Neuronal stem cell (in vitro differentiated cells): ENCODE data around the gene BMP2K.

Experiments
- DNase-seq: peaks from one replicate; pipeline ENCODE4 v3.0.0-alpha.2; 2013; ENCODE audit warnings: low spot score
- H2AFZ ChIP-seq: one replicate; pipeline ENCODE4 v1.6.1; 2013; ENCODE audit warnings: mild to moderate bottlenecking, low read length, inconsistent platforms
- H2AK5ac ChIP-seq: 2 replicates; pipeline ENCODE4 v1.6.1; 2013; ENCODE audit warnings: low read depth, mild to moderate bottlenecking, inconsistent platforms, low read length, moderate library complexity, mixed read lengths
- H2BK120ac ChIP-seq: 2 replicates; pipeline ENCODE4 v1.6.1; 2013; ENCODE audit warnings: low read depth, mild to moderate bottlenecking, inconsistent platforms, low read length, moderate library complexity, mixed read lengths
- H2BK12ac ChIP-seq: one replicate; pipeline ENCODE4 v1.6.1; 2013; ENCODE audit warnings: low read length, inconsistent platforms
- H2BK15ac ChIP-seq: 2 replicates; pipeline ENCODE4 v1.6.1; 2013; ENCODE audit warnings: mild to moderate bottlenecking, low read length, inconsistent platforms, mixed read lengths
- H2BK5ac ChIP-seq: one replicate; pipeline ENCODE4 v1.6.1; 2013; ENCODE audit warnings: inconsistent platforms, mild to moderate bottlenecking, low read length, moderate library complexity
- H3K14ac ChIP-seq: one replicate; pipeline ENCODE4 v1.6.1; 2013; ENCODE audit warnings: low read length, inconsistent platforms
- H3K18ac ChIP-seq: 2 replicates; pipeline ENCODE4 v1.6.1; 2013; ENCODE audit warnings: low read length, inconsistent platforms
- H3K23ac ChIP-seq: 2 replicates; pipeline ENCODE4 v1.6.1; 2013; ENCODE audit warnings: low read depth, mild to moderate bottlenecking, mixed read lengths, low read length, inconsistent platforms; ENCODE audit not compliant: poor library complexity
- H3K27ac ChIP-seq: replicated peaks from 3 replicates; pipeline ENCODE4 v1.5.1; 2013; ENCODE audit warnings: low read length, inconsistent platforms
- H3K27me3 ChIP-seq, 3 experiments: 2 replicates each; pipeline ENCODE4 v1.6.1; 2013; ENCODE audit warnings: low read length in 3 of 3, mild to moderate bottlenecking in 2 of 3, inconsistent platforms in 1 of 3, low read depth in 1 of 3, mixed read lengths in 1 of 3, moderate library complexity in 1 of 3; ENCODE audit not compliant: control insufficient read depth in 3 of 3, insufficient read depth in 3 of 3
- H3K36me3 ChIP-seq, 2 donors: replicated peaks in 1 of 2; 2 replicates each; pipeline ENCODE4 v1.6.1; 2013; ENCODE audit warnings: low read length in 2 of 2; ENCODE audit not compliant: control insufficient read depth in 2 of 2, insufficient read depth in 2 of 2
- H3K4ac ChIP-seq: 2 replicates; pipeline ENCODE4 v1.6.1; 2013; ENCODE audit warnings: inconsistent platforms, mild to moderate bottlenecking, low read length, moderate library complexity
- H3K4me1 ChIP-seq, 2 donors: 1 replicate in 1 of 2; 2 replicates in 1 of 2; pipeline ENCODE4 v1.6.1; 2013; ENCODE audit warnings: low read length in 2 of 2, low read depth in 1 of 2; ENCODE audit not compliant: control insufficient read depth in 2 of 2, insufficient read depth in 1 of 2
- H3K4me2 ChIP-seq: one replicate; pipeline ENCODE4 v1.6.1; 2013; ENCODE audit warnings: mild to moderate bottlenecking, low read length, inconsistent platforms; ENCODE audit not compliant: insufficient read depth, poor library complexity, severe bottlenecking
- H3K4me3 ChIP-seq, 2 donors: 2 replicates each; pipeline ENCODE4 v1.5.1; 2013; ENCODE audit warnings: low read length in 2 of 2, mild to moderate bottlenecking in 2 of 2, inconsistent platforms in 1 of 2, moderate library complexity in 1 of 2
- H3K79me1 ChIP-seq: one replicate; pipeline ENCODE4 v1.6.1; 2013; ENCODE audit warnings: low read depth, mild to moderate bottlenecking, inconsistent platforms, low read length, moderate library complexity
- H3K9ac ChIP-seq: one replicate; pipeline ENCODE4 v1.6.1; 2013; ENCODE audit warnings: mild to moderate bottlenecking, low read depth, low read length, inconsistent platforms; ENCODE audit not compliant: poor library complexity
- H3K9me3 ChIP-seq, 2 donors: replicated peaks in 1 of 2; 2 replicates each; pipeline versions ENCODE3 to v1.6.1; 2013; ENCODE audit warnings: low read length in 2 of 2, mild to moderate bottlenecking in 2 of 2, inconsistent platforms in 1 of 2, low read depth in 1 of 2, mixed read lengths in 1 of 2, moderate library complexity in 1 of 2; ENCODE audit not compliant: control insufficient read depth in 2 of 2, insufficient read depth in 1 of 2
- H4K8ac ChIP-seq: one replicate; pipeline ENCODE4 v1.6.1; 2013; ENCODE audit warnings: low read depth, mild to moderate bottlenecking, inconsistent platforms, low read length, moderate library complexity
- H4K91ac ChIP-seq: one replicate; pipeline ENCODE4 v1.6.1; 2013; ENCODE audit warnings: low read length, low read depth, mild to moderate bottlenecking, inconsistent platforms; ENCODE audit not compliant: poor library complexity
- WGBS, 2 donors: extraction: QIAGEN DNeasy Blood & Tissue Kit; methylation state at CpG; one replicate each; pipeline ENCODE4 v1.1.7; 2013; ENCODE audit warnings: missing lambda C conversion rate in 2 of 2, mixed read lengths in 1 of 2; ENCODE audit not compliant: insufficient read length in 2 of 2, insufficient replicate concordance in 1 of 2; ENCODE audit errors: extremely low coverage in 2 of 2; 5-methylcytosine and 5-hydroxymethylcytosine counted together

Gene BMP2K

GRCh38 chr4:78922207-78922606 is 146.1 kb downstream of the BMP2K start:
- no peak overlapping the region for H4K91ac ChIP-seq
- H3K18ac ChIP-seq, result no peak overlapping the region
- no peaks in the 10 kb centered on the region for H3K79me1 ChIP-seq
- H3K14ac ChIP-seq, result no peak overlapping the region
- H2BK5ac ChIP-seq, result no peak overlapping the region
- no peak overlapping the region for H2BK15ac ChIP-seq
- no peak overlapping the region for H3K4ac ChIP-seq
- no peak overlapping the region for H3K9ac ChIP-seq
- no CpG with 5 or more reads among the region's 4 CpGs for WGBS, 2 donors
- no peak overlapping the region for H3K4me2 ChIP-seq
- H2AK5ac ChIP-seq, result no peak overlapping the region
- DNase-seq, result no peak
- H3K4me1 ChIP-seq, result no peaks in the 10 kb centered on the region
- peaks cover 9 to 93% of the 10 kb centered on the region in 2 donors for H3K36me3 ChIP-seq
- H2BK12ac ChIP-seq, result no peak overlapping the region
- H3K23ac ChIP-seq, result no peak overlapping the region
- no peak overlapping the region for H3K27ac ChIP-seq
- H4K8ac ChIP-seq, result no peak overlapping the region
- no peaks in the 10 kb centered on the region for H3K27me3 ChIP-seq
- H3K9me3 ChIP-seq, result no peaks in the 10 kb centered on the region
- H2AFZ ChIP-seq, result no peak overlapping the region
- H3K4me3 ChIP-seq, result no peak overlapping the region
- no peak overlapping the region for H2BK120ac ChIP-seq

DNA sequence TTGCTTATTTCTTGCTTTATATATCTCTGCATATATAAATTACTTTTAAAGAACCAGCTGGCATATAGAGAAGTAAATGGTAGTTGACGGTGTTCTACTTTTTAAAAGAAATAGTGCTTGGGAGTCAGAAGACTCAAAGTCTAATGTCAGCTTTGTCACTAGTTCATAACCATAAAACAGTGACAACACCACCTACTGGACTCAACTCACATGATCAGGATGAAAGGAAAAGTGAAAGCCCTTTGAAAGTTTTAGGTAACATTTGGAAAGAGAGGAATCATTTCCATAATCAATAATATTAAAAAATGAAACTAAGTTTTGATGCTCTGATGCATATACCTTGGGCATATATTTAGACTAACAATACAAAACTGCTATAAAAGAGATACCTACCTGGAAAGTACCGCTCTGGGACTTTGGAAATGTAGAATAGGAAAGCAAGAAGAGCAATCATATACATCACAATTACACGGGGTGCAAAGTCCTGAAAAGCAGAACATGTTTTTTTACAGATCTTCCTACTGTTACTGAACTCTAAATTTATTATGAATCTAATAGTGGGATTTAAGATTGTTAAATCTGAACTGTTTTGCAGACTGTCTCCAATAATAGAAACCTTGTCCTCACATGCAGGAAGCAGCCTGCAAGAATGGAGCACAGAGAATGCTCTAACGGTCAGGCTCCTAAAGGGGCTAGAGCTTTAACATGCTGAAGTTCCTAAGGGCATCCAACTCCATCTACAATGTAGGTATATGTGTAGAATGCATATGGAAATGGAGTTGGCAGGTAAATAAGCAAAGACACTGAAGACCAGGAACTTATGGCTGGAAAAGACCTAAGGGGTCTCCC is 147.5 kb downstream of the BMP2K start:
- Histone ChIP-seq H3K23ac (no peak overlapping the region), H3K18ac (no peak overlapping the region), H3K9ac (no peak overlapping the region), H3K36me3 (peaks cover 9 to 92% of the 10 kb centered on the region in 2 donors), H3K4me3 (no peak overlapping the region), H3K4ac (no peak overlapping the region), H2BK120ac (no peak overlapping the region), H4K91ac (no peak overlapping the region), H2AFZ (no peak overlapping the region), H2AK5ac (no peak overlapping the region), H3K27ac (no peak overlapping the region), H3K9me3 (no peaks in the 10 kb centered on the region), H4K8ac (no peak overlapping the region), H2BK5ac (no peak overlapping the region), H2BK15ac (no peak overlapping the region), H3K79me1 (no peaks in the 10 kb centered on the region), H3K4me2 (no peak overlapping the region), H3K4me1 (no peaks in the 10 kb centered on the region), H3K14ac (no peak overlapping the region), H3K27me3 (no peaks in the 10 kb centered on the region), H2BK12ac (no peak overlapping the region)
- DNase-seq, result no peak
- no CpG with 5 or more reads among the region's 4 CpGs for WGBS, 2 donors

DNA sequence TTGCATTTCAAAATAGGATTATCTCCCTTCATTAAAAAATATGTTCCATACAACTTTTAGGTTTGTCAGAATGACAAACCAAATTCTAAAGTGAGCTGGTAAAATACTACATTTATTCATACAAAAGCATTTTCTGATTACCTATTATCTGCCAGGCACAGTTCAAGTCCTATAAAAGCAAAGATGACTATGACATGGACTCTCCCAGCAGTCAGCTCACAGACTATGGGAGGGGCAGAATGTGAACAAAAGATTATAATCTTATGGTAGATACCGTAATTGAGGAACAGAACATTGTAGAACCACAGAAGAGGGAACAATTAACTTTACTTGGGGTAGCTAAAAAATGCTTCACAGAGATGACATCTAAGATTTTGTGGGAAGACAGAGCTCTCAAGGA is 150.7 kb downstream of the BMP2K start:
- H3K14ac ChIP-seq, result no peak overlapping the region
- no peak overlapping the region for H2AFZ ChIP-seq
- H4K8ac ChIP-seq, result no peak overlapping the region
- no peak overlapping the region for H2BK5ac ChIP-seq
- H3K23ac ChIP-seq, result no peak overlapping the region
- H3K4ac ChIP-seq, result no peak overlapping the region
- H3K27ac ChIP-seq, result no peak overlapping the region
- no peak overlapping the region for H2BK12ac ChIP-seq
- H4K91ac ChIP-seq, result no peak overlapping the region
- H3K27me3 ChIP-seq, result no peaks in the 10 kb centered on the region
- no peaks in the 10 kb centered on the region for H3K4me1 ChIP-seq
- H3K4me3 ChIP-seq, result no peak overlapping the region
- no peaks in the 10 kb centered on the region for H3K79me1 ChIP-seq
- no peak overlapping the region for H2BK15ac ChIP-seq
- H3K4me2 ChIP-seq, result no peak overlapping the region
- no peak for DNase-seq
- H2AK5ac ChIP-seq, result no peak overlapping the region
- no peak overlapping the region for H3K9ac ChIP-seq
- H3K36me3 ChIP-seq, result peaks cover 12 to 93% of the 10 kb centered on the region in 2 donors
- no peak overlapping the region for H3K18ac ChIP-seq
- WGBS, 2 donors, result no CpG with 5 or more reads among the region's 1 CpG
- H3K9me3 ChIP-seq, result peaks cover 0 to 3% of the 10 kb centered on the region in 2 donors
- H2BK120ac ChIP-seq, result no peak overlapping the region

GRCh38 chr4:78928835-78929234 is 152.7 kb downstream of the BMP2K start:
- H2BK12ac ChIP-seq, result no peak overlapping the region
- H2BK120ac ChIP-seq, result no peak overlapping the region
- H3K14ac ChIP-seq, result no peak overlapping the region
- WGBS, 2 donors, result no CpG with 5 or more reads among the region's 9 CpGs
- H3K79me1 ChIP-seq, result no peaks in the 10 kb centered on the region
- no peak overlapping the region for H3K4me3 ChIP-seq
- H3K27ac ChIP-seq, result no peak overlapping the region
- H3K36me3 ChIP-seq, result peaks cover 14 to 93% of the 10 kb centered on the region in 2 donors
- no peak overlapping the region for H3K4me2 ChIP-seq
- no peak overlapping the region for H4K8ac ChIP-seq
- no peak overlapping the region for H2AFZ ChIP-seq
- H3K9me3 ChIP-seq, result peaks cover 0 to 3% of the 10 kb centered on the region in 2 donors
- no peaks in the 10 kb centered on the region for H3K27me3 ChIP-seq
- H2AK5ac ChIP-seq, result no peak overlapping the region
- no peak overlapping the region for H2BK5ac ChIP-seq
- no peak overlapping the region for H4K91ac ChIP-seq
- no peak overlapping the region for H3K23ac ChIP-seq
- no peaks in the 10 kb centered on the region for H3K4me1 ChIP-seq
- H3K18ac ChIP-seq, result no peak overlapping the region
- H3K4ac ChIP-seq, result no peak overlapping the region
- no peak for DNase-seq
- no peak overlapping the region for H3K9ac ChIP-seq
- no peak overlapping the region for H2BK15ac ChIP-seq
